ENCODE measurements around the gene CDC14A. TPM values are rescaled to one million over a fixed set of nuclear protein-coding genes. Genes with fewer than 3 reads are reported as not detected.
A peak's percentile ranks its signal among the peaks of the same experiment; 100 is the strongest.

Gene CDC14A
- total and polyA plus RNA-seq, 2 donors (not counting 3 experiments of a cell fraction or from before 2014, with no cell fraction given) = 3.4 to 13.9 TPM

- dilution Hi-C loops (cut with MboI; ENCODE audit: extremely low pct_ligation_motif_present, low sequenced_read_pairs) = no loop called here
Observed at GRCh38 chr1:100552031-100552430, 199.7 kb downstream of the CDC14A start.

More at GRCh38 chr1:100552031-100552430, 199.7 kb downstream of the CDC14A start:
- Histone ChIP-seq H3K27me3 (ENCODE audit: control insufficient read depth in 2 of 2, insufficient read depth in 2 of 2, low read length in 2 of 2) (no peaks in the 10 kb centered on the region), H3K4me3 (replicated peaks in 1 of 3; ENCODE audit: insufficient read depth in 1 of 3, low read depth in 1 of 3, low read length in 3 of 3) (no peak overlapping the region), H3K9me1 (replicated peaks; ENCODE audit: control insufficient read depth, extremely low read depth, insufficient read depth, low read length) (no peaks in the 10 kb centered on the region), H3K4me1 (ENCODE audit: control insufficient read depth, extremely low read depth, insufficient read depth, low read length) (no peaks in the 10 kb centered on the region), H3K9ac (replicated peaks; ENCODE audit: extremely low read depth, insufficient read depth, low read length) (no peak overlapping the region), H3K9me3 (replicated peaks; ENCODE audit: control insufficient read depth, insufficient read depth, low read length) (no peaks in the 10 kb centered on the region), H3K79me2 (ENCODE audit: control insufficient read depth, insufficient read depth, low read length) (no peaks in the 10 kb centered on the region), H4K20me1 (replicated peaks; ENCODE audit: control insufficient read depth, extremely low read depth, insufficient read depth, low read length) (no peaks in the 10 kb centered on the region), H2AFZ (ENCODE audit: low read depth, low read length) (no peak overlapping the region), H3K36me3 (ENCODE audit: control insufficient read depth in 2 of 2, extremely low read depth in 1 of 2, insufficient read depth in 2 of 2, low read length in 2 of 2) (no peaks in the 10 kb centered on the region), H3K4me2 (ENCODE audit: insufficient read depth, low read length) (no peak overlapping the region), H3K27ac (ENCODE audit: insufficient read depth, low read depth, low read length) (no peak overlapping the region)
- FAIRE-seq (no peak), DNase-seq (ENCODE audit: low read depth, low spot score) (peak; percentile 4)
- no peak for TF ChIP-seq POLR2A (IDR thresholded peaks at IDR 0.05; ENCODE audit: low read depth, low read length)
- TF ChIP-seq MAX (IDR thresholded peaks at IDR 0.05; ENCODE audit: insufficient read depth, insufficient read length) = no peak
- no peak for TF ChIP-seq FOS (IDR thresholded peaks at IDR 0.05; ENCODE audit: borderline replicate concordance, insufficient read depth, low read length)
- no peak for TF ChIP-seq POLR2AphosphoS5 (IDR thresholded peaks at IDR 0.05; ENCODE audit: insufficient read depth, low read depth, low read length)
- TF ChIP-seq JUN (IDR thresholded peaks at IDR 0.05; ENCODE audit: borderline replicate concordance, insufficient read depth, insufficient read length, low read depth) = no peak
- TF ChIP-seq EZH2 (IDR thresholded peaks at IDR 0.05; ENCODE audit: borderline replicate concordance, low read depth, low read length, severe bottlenecking) = no peak
- no peak for TF ChIP-seq MYC (IDR thresholded peaks at IDR 0.05; ENCODE audit: low read depth, low read length)
- no peak for TF ChIP-seq GATA2 (IDR thresholded peaks at IDR 0.05; ENCODE audit: insufficient read depth, insufficient read length, low read depth, low read length)
- TF ChIP-seq CTCF (IDR thresholded peaks at IDR 0.05; ENCODE audit: extremely low read depth in 1 of 2, insufficient read depth in 1 of 2, low read depth in 1 of 2, low read length in 2 of 2) = no peak
- ChIA-PET CTCF (no interaction called here), POLR2A (no interaction called here)
- intact Hi-C loops (cut with micrococcal nuclease) = no loop called here
- BruUV-seq (replicated peaks) = no TSS peak

Measured in endothelial cell of umbilical vein (primary cell).